ENCODE data around the gene PHIP.

PHIP gene

DNA sequence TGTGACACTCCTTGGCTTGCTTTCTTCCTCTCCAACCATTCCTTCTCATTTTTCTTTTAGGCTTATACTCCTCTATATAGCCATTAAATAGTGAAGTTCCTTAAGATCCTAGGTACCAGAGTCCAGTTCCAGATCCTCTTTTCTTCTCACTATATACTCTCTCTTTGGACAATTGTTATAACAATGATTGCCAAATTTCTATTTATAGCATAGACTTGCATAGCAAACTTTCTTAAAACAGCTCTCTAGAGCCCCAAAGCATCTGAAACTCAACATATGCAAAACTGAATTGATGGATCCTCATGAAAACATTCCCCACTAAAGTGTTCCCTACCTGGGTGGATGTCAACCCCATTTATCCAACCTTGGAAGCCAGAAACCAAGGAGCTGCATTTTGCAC lies 13.4 kb downstream of the PHIP start:
- in situ Hi-C loops (cut with MboI; ENCODE audit: low sequenced_read_pairs, unreplicated experiment): no loop called here
- no peak for DNase-seq (ENCODE audit: low spot score)
- TF ChIP-seq, protein P1, sequence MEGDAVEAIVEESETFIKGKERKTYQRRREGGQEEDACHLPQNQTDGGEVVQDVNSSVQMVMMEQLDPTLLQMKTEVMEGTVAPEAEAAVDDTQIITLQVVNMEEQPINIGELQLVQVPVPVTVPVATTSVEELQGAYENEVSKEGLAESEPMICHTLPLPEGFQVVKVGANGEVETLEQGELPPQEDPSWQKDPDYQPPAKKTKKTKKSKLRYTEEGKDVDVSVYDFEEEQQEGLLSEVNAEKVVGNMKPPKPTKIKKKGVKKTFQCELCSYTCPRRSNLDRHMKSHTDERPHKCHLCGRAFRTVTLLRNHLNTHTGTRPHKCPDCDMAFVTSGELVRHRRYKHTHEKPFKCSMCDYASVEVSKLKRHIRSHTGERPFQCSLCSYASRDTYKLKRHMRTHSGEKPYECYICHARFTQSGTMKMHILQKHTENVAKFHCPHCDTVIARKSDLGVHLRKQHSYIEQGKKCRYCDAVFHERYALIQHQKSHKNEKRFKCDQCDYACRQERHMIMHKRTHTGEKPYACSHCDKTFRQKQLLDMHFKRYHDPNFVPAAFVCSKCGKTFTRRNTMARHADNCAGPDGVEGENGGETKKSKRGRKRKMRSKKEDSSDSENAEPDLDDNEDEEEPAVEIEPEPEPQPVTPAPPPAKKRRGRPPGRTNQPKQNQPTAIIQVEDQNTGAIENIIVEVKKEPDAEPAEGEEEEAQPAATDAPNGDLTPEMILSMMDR (IDR thresholded peaks at IDR 0.05; ENCODE audit: borderline replicate concordance, control extremely low read depth, extremely low read depth, insufficient read depth, missing control alignments): no peak

DNA sequence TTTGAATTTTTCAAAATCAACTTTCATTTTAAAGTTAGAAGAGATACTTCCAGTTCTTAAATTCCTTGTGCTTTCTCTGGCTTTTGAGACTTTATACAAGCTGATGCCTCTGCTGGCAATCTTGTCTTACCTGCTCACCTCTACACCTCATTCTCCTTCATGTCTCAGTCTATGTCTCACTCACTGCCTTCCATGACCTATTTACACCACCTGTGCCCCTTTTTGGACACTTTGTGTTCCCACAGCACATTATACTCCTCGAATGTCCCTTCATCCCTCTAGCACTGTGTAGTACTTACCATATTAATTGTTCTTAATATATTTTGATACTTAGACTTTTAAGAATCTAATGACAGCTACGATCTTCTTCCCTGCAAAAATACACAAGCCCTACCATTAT lies 15.3 kb downstream of the PHIP start:
- in situ Hi-C loops (cut with MboI; ENCODE audit: low sequenced_read_pairs, unreplicated experiment): no loop called here
- TF ChIP-seq, protein P1 (IDR thresholded peaks at IDR 0.05; ENCODE audit: borderline replicate concordance, control extremely low read depth, extremely low read depth, insufficient read depth, missing control alignments): no peak
- DNase-seq (ENCODE audit: low spot score): no peak

DNA sequence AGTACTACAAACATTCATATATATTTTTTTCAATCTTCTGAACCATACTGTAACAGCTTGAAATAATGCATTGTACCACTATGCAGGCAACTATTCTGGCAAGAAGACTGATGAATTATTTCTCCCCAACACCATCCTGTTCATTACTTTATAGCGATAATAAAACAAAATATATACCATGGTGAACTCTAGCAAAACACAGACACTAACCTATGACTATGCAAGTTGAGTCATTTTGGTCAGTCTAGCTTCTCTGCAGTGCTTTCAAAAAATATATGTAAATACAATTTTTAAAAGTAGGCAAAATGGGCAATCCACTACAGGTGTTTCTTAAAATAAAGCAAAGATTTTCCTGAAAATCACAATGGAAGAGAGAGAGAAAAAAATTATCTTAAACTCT lies 20.3 kb downstream of the PHIP start:
- TF ChIP-seq, protein P1 (IDR thresholded peaks at IDR 0.05; ENCODE audit: borderline replicate concordance, control extremely low read depth, extremely low read depth, insufficient read depth, missing control alignments): no peak
- DNase-seq (ENCODE audit: low spot score): no peak
- in situ Hi-C loops (cut with MboI; ENCODE audit: low sequenced_read_pairs, unreplicated experiment): no loop called here

DNA sequence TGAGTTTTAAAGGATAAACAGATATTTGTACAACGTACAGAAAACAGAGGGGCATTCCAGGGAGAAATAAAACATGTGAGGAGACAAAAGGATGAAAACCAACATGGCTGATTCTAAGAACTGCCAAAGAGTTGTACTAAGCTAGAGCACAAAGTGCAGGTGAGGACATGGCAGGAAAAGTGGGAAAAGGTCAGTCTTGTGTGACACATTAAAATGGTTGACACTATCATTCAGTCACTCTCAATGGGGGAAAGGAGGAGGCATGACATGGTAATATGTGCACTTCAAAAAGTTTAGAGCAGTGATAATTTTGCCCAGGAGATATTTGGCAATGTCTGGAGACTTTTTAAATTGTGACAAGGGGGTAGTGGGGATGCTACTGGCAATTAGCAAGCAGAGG lies 21.8 kb downstream of the PHIP start:
- in situ Hi-C loops (cut with MboI; ENCODE audit: low sequenced_read_pairs, unreplicated experiment): no loop called here
- TF ChIP-seq, protein P1 (IDR thresholded peaks at IDR 0.05; ENCODE audit: borderline replicate concordance, control extremely low read depth, extremely low read depth, insufficient read depth, missing control alignments): no peak

DNA sequence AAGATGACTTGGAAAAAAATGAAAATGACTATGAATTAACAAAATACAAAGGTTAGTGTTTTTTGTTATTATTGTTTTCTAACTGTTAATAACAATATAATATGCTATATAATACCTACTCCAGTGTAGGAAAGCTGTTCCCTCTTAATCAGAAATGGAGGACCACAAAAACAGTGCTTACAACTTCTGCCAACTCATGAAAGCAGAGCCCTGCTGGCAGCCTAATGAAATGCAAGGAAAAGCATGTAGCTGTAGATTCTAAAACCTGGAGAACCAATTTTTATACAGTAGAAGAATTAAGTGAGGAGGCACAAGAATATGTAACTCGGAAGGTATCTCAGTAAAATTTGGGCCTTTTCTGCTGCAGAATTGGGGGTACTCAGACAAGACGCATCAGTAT lies 29.4 kb downstream of the PHIP start:
- no peak for DNase-seq (ENCODE audit: low spot score)
- TF ChIP-seq, protein P1 (IDR thresholded peaks at IDR 0.05; ENCODE audit: borderline replicate concordance, control extremely low read depth, extremely low read depth, insufficient read depth, missing control alignments): no peak
- in situ Hi-C loops (cut with MboI; ENCODE audit: low sequenced_read_pairs, unreplicated experiment): no loop called here

More for the DNA sequence above, 21.8 kb downstream of the PHIP start:
- no peak for DNase-seq (ENCODE audit: low spot score)

DNA sequence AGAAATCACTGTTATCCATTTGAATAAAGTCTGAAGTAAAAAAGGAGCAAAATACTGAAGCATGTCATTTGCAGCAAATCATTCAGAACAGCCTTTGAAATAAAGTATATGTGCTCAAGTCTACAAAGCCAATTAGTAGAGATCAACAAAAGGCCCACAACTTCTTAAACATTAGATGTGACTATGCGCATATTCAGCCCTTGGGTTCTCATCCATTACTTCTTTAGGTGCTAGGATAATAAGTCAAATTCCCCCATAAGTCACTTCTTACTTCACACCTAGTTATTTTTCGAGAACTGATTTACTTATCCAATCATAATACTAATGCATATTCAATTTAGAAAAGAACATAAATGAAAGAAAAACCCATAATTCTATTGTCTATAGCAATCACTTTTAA lies 31.0 kb downstream of the PHIP start:
- TF ChIP-seq, protein P1 (IDR thresholded peaks at IDR 0.05; ENCODE audit: borderline replicate concordance, control extremely low read depth, extremely low read depth, insufficient read depth, missing control alignments): no peak
- in situ Hi-C loops (cut with MboI; ENCODE audit: low sequenced_read_pairs, unreplicated experiment): no loop called here
- DNase-seq (ENCODE audit: low spot score): no peak

DNA sequence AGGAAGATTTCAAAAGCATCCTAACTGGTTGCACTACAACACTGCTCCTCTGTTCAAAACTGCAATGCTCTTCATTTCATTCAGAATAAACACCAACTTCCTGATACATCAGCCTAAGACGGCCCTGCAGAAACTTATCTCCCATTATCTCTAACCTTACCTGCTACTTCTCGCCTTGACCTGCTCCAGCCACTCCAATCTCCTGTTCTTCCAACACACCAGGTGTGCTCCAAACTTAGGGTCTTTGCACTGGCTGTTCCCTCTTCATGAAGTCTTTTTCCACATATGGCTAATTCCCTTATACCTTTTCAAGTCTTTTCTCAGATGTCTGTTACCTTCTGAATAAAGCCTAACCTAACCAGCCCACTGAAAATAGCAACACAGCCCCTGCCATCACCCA lies 32.1 kb downstream of the PHIP start:
- in situ Hi-C loops (cut with MboI; ENCODE audit: low sequenced_read_pairs, unreplicated experiment): no loop called here
- TF ChIP-seq, protein P1 (IDR thresholded peaks at IDR 0.05; ENCODE audit: borderline replicate concordance, control extremely low read depth, extremely low read depth, insufficient read depth, missing control alignments): no peak

More for the DNA sequence above, 32.1 kb downstream of the PHIP start:
- DNase-seq (ENCODE audit: low spot score): no peak

All from GM13976 (cell line).